Endothelial cell (in vitro differentiated cells): ENCODE measurements around the gene SAG. TPM values are rescaled to one million over a fixed set of nuclear protein-coding genes. Genes with fewer than 3 reads are reported as not detected.
A peak's percentile ranks its signal among the peaks of the same experiment; 100 is the strongest.

Experiments
- DNase-seq: peaks from one replicate; pipeline ENCODE4 v3.0.0; 2021; ENCODE audit warnings: low spot score
- H3K27ac Mint-ChIP-seq: one replicate; pipeline ENCODE4 v1.8.0; 2021; ENCODE audit warnings: mixed read lengths, inconsistent platforms; ENCODE audit not compliant: unreplicated experiment
- H3K27me3 Mint-ChIP-seq: one replicate; pipeline ENCODE4 v1.8.0; 2021; ENCODE audit warnings: mild to moderate bottlenecking, moderate library complexity, mixed read lengths, inconsistent platforms; ENCODE audit not compliant: unreplicated experiment
- H3K36me3 Mint-ChIP-seq: one replicate; pipeline ENCODE4 v1.8.0; 2021; ENCODE audit warnings: mild to moderate bottlenecking, low read depth, mixed read lengths, inconsistent platforms; ENCODE audit not compliant: unreplicated experiment
- H3K4me1 Mint-ChIP-seq: one replicate; pipeline ENCODE4 v1.8.0; 2021; ENCODE audit warnings: mild to moderate bottlenecking, mixed read lengths, inconsistent platforms; ENCODE audit not compliant: unreplicated experiment
- H3K4me3 Mint-ChIP-seq: one replicate; pipeline ENCODE4 v1.8.0; 2021; ENCODE audit warnings: mild to moderate bottlenecking, mixed read lengths, inconsistent platforms; ENCODE audit not compliant: unreplicated experiment
- H3K9me3 Mint-ChIP-seq: one replicate; pipeline ENCODE4 v1.8.0; 2021; ENCODE audit warnings: mixed read lengths, inconsistent platforms; ENCODE audit not compliant: unreplicated experiment
- CTCF ChIP-seq: fragments of 200-600 bp; sonication (generic); IDR thresholded peaks from one replicate; pipeline ENCODE4 v1.5.0; 2021; ENCODE audit warnings: antibody characterized with exemption; ENCODE audit not compliant: unreplicated experiment
- total RNA-seq: library from RNA; stranded (reverse); fragmentation: NEBNext Ultra II Directional; extraction: Animal tissue kit (Norgen Biotek cat#: 25700); gene quantifications from one replicate; pipeline ENCODE4 v1.2.1, GENCODE V29; 2021; ENCODE audit not compliant: unreplicated experiment

The SAG gene
- total RNA-seq, 1 donor from 2014 or later, result not detected

- Mint-ChIP-seq H3K36me3 (peaks cover 5% of the 10 kb centered on the region), H3K27me3 (peaks cover 10% of the 10 kb centered on the region), H3K4me3 (peak overlapping the region; percentile 89), H3K4me1 (peaks cover 11% of the 10 kb centered on the region), H3K27ac (peak overlapping the region; percentile 12), H3K9me3 (peaks cover 6% of the 10 kb centered on the region)
- no peak for DNase-seq
- no peak for TF ChIP-seq CTCF
These were observed 47.5 kb downstream of the SAG start for GRCh38 chr2:233354971-233355574.

- DNase-seq, result no peak
- Mint-ChIP-seq H3K9me3 (peaks cover 6% of the 10 kb centered on the region), H3K4me1 (peaks cover 11% of the 10 kb centered on the region), H3K36me3 (peaks cover 5% of the 10 kb centered on the region), H3K27ac (no peak overlapping the region), H3K4me3 (peak overlapping the region; percentile 73), H3K27me3 (peaks cover 10% of the 10 kb centered on the region)
- TF ChIP-seq CTCF, result no peak
These were observed 48.3 kb downstream of the SAG start for GRCh38 chr2:233355916-233356315.

- no peak for DNase-seq
- Mint-ChIP-seq H3K27me3 (peaks cover 10% of the 10 kb centered on the region), H3K9me3 (peaks cover 6% of the 10 kb centered on the region), H3K4me3 (no peak overlapping the region), H3K27ac (no peak overlapping the region), H3K36me3 (peaks cover 5% of the 10 kb centered on the region), H3K4me1 (peaks cover 11% of the 10 kb centered on the region)
- TF ChIP-seq CTCF, result no peak
These were observed 49.1 kb downstream of the SAG start for GRCh38 chr2:233356546-233357308.

GRCh38 chr2:233358335-233358734 is 50.7 kb downstream of the SAG start:
- Mint-ChIP-seq H3K27ac (no peak overlapping the region), H3K4me3 (no peak overlapping the region), H3K4me1 (peaks cover 11% of the 10 kb centered on the region), H3K36me3 (peaks cover 5% of the 10 kb centered on the region), H3K9me3 (peaks cover 6% of the 10 kb centered on the region), H3K27me3 (peaks cover 10% of the 10 kb centered on the region)
- TF ChIP-seq CTCF, result no peak
- no peak for DNase-seq

GRCh38 chr2:233358947-233359346 is 51.3 kb downstream of the SAG start:
- peaks cover 5% of the 10 kb centered on the region for H3K4me1 Mint-ChIP-seq
- TF ChIP-seq CTCF, result no peak

More at GRCh38 chr2:233358947-233359346, 51.3 kb downstream of the SAG start:
- peaks cover 5% of the 10 kb centered on the region for H3K36me3 Mint-ChIP-seq
- peaks cover 1% of the 10 kb centered on the region for H3K9me3 Mint-ChIP-seq
- H3K4me3 Mint-ChIP-seq, result no peak overlapping the region
- no peak for DNase-seq
- peaks cover 5% of the 10 kb centered on the region for H3K27me3 Mint-ChIP-seq
- H3K27ac Mint-ChIP-seq, result no peak overlapping the region
